Lung microvascular endothelial cell (primary cell): ENCODE data around the gene CCT4. TPM values are rescaled to one million over a fixed set of nuclear protein-coding genes. Genes with fewer than 3 reads are reported as not detected.
A peak's percentile ranks its signal among the peaks of the same experiment; 100 is the strongest.
"Not testable (repeated sequence)": the region's sequence is repeated elsewhere in the genome, so short reads cannot be mapped to it uniquely, and the experiment has no call there.

Experiments
- DNase-seq, 2 donors: peaks; one replicate each; pipeline versions ENCODE4 v3.0.0 to v3.0.0-alpha.2; 2010; ENCODE audit warnings: low read depth in 2 of 2
- total RNA-seq: library from RNA; depleted of rRNA; stranded (reverse); fragments of >200 nt; gene quantifications from 2 replicates; pipeline ENCODE4 v1.2.1, GENCODE V29; 2014

The CCT4 gene
- total RNA-seq, 1 donor from 2014 or later = 123 TPM

GRCh38 chr2:61879351-61879750 lies 9.1 kb downstream of the CCT4 start:
- DNase-seq = not testable (repeated sequence)

GRCh38 chr2:61878761-61879160 lies 9.7 kb downstream of the CCT4 start:
- DNase-seq = no peak

- DNase-seq = no peak
Observed at GRCh38 chr2:61877571-61878245, 10.7 kb downstream of the CCT4 start.

- no peak for DNase-seq
Observed at GRCh38 chr2:61876400-61876799, 12.1 kb downstream of the CCT4 start.

- DNase-seq = not testable (repeated sequence)
Observed at GRCh38 chr2:61866482-61867089, 21.9 kb downstream of the CCT4 start.

- no peak for DNase-seq
Observed at GRCh38 chr2:61862085-61862484, 26.4 kb downstream of the CCT4 start.

- DNase-seq = no peak
Observed at GRCh38 chr2:61857224-61857623, 31.2 kb downstream of the CCT4 start.

GRCh38 chr2:61855318-61855613 lies 33.2 kb downstream of the CCT4 start:
- no peak for DNase-seq

GRCh38 chr2:61854564-61855317 lies 33.7 kb downstream of the CCT4 start:
- peak; percentile 97 to 98 for DNase-seq

- DNase-seq = peak; percentile 87 to 93
Observed at GRCh38 chr2:61853847-61854563, 34.5 kb downstream of the CCT4 start, which contains the start of gene FAM161A. FAM161A (minus strand) TSS chr2:61854060; CDS start chr2:61854041, 19 bp downstream.

GRCh38 chr2:61853086-61853846 lies 35.2 kb downstream of the CCT4 start:
- DNase-seq = peak; percentile 15 to 61

- DNase-seq = not testable (repeated sequence)
Observed at GRCh38 chr2:61851270-61851669, 37.2 kb downstream of the CCT4 start.

GRCh38 chr2:61845320-61845719 lies 43.1 kb downstream of the CCT4 start:
- DNase-seq = no peak

- DNase-seq = no peak
Observed at GRCh38 chr2:61841286-61841685, 47.2 kb downstream of the CCT4 start.

- DNase-seq = no peak
Observed at GRCh38 chr2:61834893-61835292, 53.6 kb downstream of the CCT4 start.

GRCh38 chr2:61833971-61834370 lies 54.5 kb downstream of the CCT4 start:
- DNase-seq = no peak

- DNase-seq = no peak
Observed at GRCh38 chr2:61832183-61832841, 56.1 kb downstream of the CCT4 start.

GRCh38 chr2:61822255-61822654 lies 66.2 kb downstream of the CCT4 start:
- no peak for DNase-seq
